ENCODE measurements around the gene TMEM256. TPM values are rescaled to one million over a fixed set of nuclear protein-coding genes. Genes with fewer than 3 reads are reported as not detected.

The TMEM256 gene
- polyA plus RNA-seq, 1 donor from 2014 or later: 161 TPM

DNA sequence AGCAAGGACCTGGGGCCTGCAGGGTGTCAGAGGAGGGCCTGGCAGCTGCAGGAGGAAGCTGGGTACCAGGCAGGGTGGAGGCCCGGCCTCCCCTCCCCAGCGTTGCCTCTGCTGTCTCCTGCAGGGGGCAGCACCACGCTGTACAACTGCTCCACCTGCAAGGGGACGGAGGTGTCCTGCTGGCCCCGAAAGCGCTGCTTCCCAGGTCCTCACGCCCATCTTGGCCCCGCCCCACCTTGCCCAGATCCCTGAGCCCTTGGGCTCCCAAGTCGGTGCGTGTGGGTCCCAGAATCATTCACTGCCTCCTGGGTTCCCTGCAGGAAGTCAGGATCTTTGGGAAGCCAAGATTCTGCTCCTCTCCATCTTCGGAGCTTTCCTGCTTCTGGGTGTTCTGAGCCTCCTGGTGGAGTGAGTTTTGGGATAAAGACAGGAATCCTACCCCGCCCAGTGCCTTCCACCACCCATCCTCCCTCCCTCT lies 47.8 kb downstream of the TMEM256 start:
- H2AFZ ChIP-seq (ENCODE audit: low read depth, low read length): no peak overlapping the region
- H3K4me3 ChIP-seq (ENCODE audit: low read length): no peak overlapping the region
- H3K36me3 ChIP-seq (ENCODE audit: insufficient read depth, low read length): no peaks in the 10 kb centered on the region
- peaks cover 3% of the 10 kb centered on the region for H3K79me2 ChIP-seq (replicated peaks; ENCODE audit: insufficient read depth, low read length)
- H3K27me3 ChIP-seq (ENCODE audit: insufficient read depth, low read depth, low read length): no peaks in the 10 kb centered on the region
- no peaks in the 10 kb centered on the region for H3K9me3 ChIP-seq (ENCODE audit: low read length)
- H4K20me1 ChIP-seq (ENCODE audit: insufficient read depth): no peaks in the 10 kb centered on the region
- no peak overlapping the region for H3K27ac ChIP-seq (ENCODE audit: low read length)
- H3F3A ChIP-seq (ENCODE audit: insufficient read depth, low read length, poor library complexity, severe bottlenecking): no peaks in the 10 kb centered on the region
- TF ChIP-seq SMC3 (conservative IDR thresholded peaks at IDR 0.05; ENCODE audit: poor library complexity) (peak; percentile 52), EZH2 (IDR thresholded peaks at IDR 0.05; ENCODE audit: borderline replicate concordance, insufficient read depth, low read length, poor library complexity, severe bottlenecking) (no peak), POLR2AphosphoS5 (IDR thresholded peaks at IDR 0.05) (no peak), TAF1 (IDR thresholded peaks at IDR 0.05; ENCODE audit: low read depth) (no peak), MXI1 (conservative IDR thresholded peaks at IDR 0.05; ENCODE audit: poor library complexity, severe bottlenecking) (no peak), RAD21 (conservative IDR thresholded peaks at IDR 0.05) (peak; percentile 50), EP300 (conservative IDR thresholded peaks at IDR 0.05; ENCODE audit: poor library complexity, severe bottlenecking) (no peak)
- TF ChIP-seq, protein P1, sequence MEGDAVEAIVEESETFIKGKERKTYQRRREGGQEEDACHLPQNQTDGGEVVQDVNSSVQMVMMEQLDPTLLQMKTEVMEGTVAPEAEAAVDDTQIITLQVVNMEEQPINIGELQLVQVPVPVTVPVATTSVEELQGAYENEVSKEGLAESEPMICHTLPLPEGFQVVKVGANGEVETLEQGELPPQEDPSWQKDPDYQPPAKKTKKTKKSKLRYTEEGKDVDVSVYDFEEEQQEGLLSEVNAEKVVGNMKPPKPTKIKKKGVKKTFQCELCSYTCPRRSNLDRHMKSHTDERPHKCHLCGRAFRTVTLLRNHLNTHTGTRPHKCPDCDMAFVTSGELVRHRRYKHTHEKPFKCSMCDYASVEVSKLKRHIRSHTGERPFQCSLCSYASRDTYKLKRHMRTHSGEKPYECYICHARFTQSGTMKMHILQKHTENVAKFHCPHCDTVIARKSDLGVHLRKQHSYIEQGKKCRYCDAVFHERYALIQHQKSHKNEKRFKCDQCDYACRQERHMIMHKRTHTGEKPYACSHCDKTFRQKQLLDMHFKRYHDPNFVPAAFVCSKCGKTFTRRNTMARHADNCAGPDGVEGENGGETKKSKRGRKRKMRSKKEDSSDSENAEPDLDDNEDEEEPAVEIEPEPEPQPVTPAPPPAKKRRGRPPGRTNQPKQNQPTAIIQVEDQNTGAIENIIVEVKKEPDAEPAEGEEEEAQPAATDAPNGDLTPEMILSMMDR (IDR thresholded peaks at IDR 0.05; ENCODE audit: poor library complexity, severe bottlenecking): peak; percentile 59
- TF ChIP-seq, protein P2, sequence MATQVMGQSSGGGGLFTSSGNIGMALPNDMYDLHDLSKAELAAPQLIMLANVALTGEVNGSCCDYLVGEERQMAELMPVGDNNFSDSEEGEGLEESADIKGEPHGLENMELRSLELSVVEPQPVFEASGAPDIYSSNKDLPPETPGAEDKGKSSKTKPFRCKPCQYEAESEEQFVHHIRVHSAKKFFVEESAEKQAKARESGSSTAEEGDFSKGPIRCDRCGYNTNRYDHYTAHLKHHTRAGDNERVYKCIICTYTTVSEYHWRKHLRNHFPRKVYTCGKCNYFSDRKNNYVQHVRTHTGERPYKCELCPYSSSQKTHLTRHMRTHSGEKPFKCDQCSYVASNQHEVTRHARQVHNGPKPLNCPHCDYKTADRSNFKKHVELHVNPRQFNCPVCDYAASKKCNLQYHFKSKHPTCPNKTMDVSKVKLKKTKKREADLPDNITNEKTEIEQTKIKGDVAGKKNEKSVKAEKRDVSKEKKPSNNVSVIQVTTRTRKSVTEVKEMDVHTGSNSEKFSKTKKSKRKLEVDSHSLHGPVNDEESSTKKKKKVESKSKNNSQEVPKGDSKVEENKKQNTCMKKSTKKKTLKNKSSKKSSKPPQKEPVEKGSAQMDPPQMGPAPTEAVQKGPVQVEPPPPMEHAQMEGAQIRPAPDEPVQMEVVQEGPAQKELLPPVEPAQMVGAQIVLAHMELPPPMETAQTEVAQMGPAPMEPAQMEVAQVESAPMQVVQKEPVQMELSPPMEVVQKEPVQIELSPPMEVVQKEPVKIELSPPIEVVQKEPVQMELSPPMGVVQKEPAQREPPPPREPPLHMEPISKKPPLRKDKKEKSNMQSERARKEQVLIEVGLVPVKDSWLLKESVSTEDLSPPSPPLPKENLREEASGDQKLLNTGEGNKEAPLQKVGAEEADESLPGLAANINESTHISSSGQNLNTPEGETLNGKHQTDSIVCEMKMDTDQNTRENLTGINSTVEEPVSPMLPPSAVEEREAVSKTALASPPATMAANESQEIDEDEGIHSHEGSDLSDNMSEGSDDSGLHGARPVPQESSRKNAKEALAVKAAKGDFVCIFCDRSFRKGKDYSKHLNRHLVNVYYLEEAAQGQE (IDR thresholded peaks at IDR 0.05; ENCODE audit: borderline replicate concordance): no peak
- H3K9ac ChIP-seq (ENCODE audit: low read length): no peak overlapping the region
- H3K4me2 ChIP-seq (ENCODE audit: low read length): no peak overlapping the region
- no peaks in the 10 kb centered on the region for H3K9me2 ChIP-seq (ENCODE audit: insufficient read depth, low read length)

DNA sequence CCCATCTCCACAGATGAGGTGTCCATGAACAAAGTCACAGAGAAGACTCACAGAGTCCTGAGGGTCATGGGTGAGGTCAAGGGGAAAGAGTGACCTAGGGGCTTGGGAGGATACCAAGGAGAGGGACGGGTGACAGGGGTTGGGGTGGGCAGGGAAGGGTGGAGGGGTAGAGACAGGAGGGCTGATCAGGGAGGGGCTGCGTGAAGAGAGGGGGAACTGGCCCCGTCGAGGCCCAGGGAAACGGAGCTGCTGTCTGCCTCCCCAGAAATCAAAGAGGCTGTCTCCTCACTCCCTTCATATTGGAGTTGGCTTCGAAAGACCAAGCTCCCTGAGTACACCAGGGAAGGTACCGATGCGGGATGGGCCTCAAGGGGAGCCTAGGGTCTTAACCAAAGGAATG lies 48.3 kb downstream of the TMEM256 start:
- H3K9me3 ChIP-seq (ENCODE audit: low read length): no peaks in the 10 kb centered on the region
- H3K4me2 ChIP-seq (ENCODE audit: low read length): no peak overlapping the region
- no peaks in the 10 kb centered on the region for H3K27me3 ChIP-seq (ENCODE audit: insufficient read depth, low read depth, low read length)
- no peak overlapping the region for H3K27ac ChIP-seq (ENCODE audit: low read length)
- no peak overlapping the region for H2AFZ ChIP-seq (ENCODE audit: low read depth, low read length)
- no peaks in the 10 kb centered on the region for H3F3A ChIP-seq (ENCODE audit: insufficient read depth, low read length, poor library complexity, severe bottlenecking)
- H4K20me1 ChIP-seq (ENCODE audit: insufficient read depth): no peaks in the 10 kb centered on the region
- H3K36me3 ChIP-seq (ENCODE audit: insufficient read depth, low read length): no peaks in the 10 kb centered on the region
- H3K79me2 ChIP-seq (replicated peaks; ENCODE audit: insufficient read depth, low read length): peaks cover 3% of the 10 kb centered on the region
- no peaks in the 10 kb centered on the region for H3K9me2 ChIP-seq (ENCODE audit: insufficient read depth, low read length)
- no peak overlapping the region for H3K4me3 ChIP-seq (ENCODE audit: low read length)
- no peak for TF ChIP-seq SMC3 (conservative IDR thresholded peaks at IDR 0.05; ENCODE audit: poor library complexity)
- TF ChIP-seq, protein P1 (IDR thresholded peaks at IDR 0.05; ENCODE audit: poor library complexity, severe bottlenecking): no peak
- no peak for TF ChIP-seq EZH2 (IDR thresholded peaks at IDR 0.05; ENCODE audit: borderline replicate concordance, insufficient read depth, low read length, poor library complexity, severe bottlenecking)
- no peak for TF ChIP-seq EP300 (conservative IDR thresholded peaks at IDR 0.05; ENCODE audit: poor library complexity, severe bottlenecking)
- TF ChIP-seq POLR2AphosphoS5 (IDR thresholded peaks at IDR 0.05): no peak
- TF ChIP-seq TAF1 (IDR thresholded peaks at IDR 0.05; ENCODE audit: low read depth): no peak
- no peak for TF ChIP-seq MXI1 (conservative IDR thresholded peaks at IDR 0.05; ENCODE audit: poor library complexity, severe bottlenecking)
- TF ChIP-seq, protein P2 (IDR thresholded peaks at IDR 0.05; ENCODE audit: borderline replicate concordance): no peak
- no peak for TF ChIP-seq RAD21 (conservative IDR thresholded peaks at IDR 0.05)
- no peak overlapping the region for H3K9ac ChIP-seq (ENCODE audit: low read length)
